Stimulated activated CD8-positive, alpha-beta memory T cell treated with anti-CD3 and anti-CD28 coated beads, Interleukin-15, amount 100 ng/mL, for 24 hours (primary cell): ENCODE measurements around the gene CCDC80.

Experiments used
- DNase-seq: peaks from one replicate; pipeline ENCODE4 v3.0.0-alpha.2; 2020; ENCODE audit warnings: low read depth

The CCDC80 gene, protein sequence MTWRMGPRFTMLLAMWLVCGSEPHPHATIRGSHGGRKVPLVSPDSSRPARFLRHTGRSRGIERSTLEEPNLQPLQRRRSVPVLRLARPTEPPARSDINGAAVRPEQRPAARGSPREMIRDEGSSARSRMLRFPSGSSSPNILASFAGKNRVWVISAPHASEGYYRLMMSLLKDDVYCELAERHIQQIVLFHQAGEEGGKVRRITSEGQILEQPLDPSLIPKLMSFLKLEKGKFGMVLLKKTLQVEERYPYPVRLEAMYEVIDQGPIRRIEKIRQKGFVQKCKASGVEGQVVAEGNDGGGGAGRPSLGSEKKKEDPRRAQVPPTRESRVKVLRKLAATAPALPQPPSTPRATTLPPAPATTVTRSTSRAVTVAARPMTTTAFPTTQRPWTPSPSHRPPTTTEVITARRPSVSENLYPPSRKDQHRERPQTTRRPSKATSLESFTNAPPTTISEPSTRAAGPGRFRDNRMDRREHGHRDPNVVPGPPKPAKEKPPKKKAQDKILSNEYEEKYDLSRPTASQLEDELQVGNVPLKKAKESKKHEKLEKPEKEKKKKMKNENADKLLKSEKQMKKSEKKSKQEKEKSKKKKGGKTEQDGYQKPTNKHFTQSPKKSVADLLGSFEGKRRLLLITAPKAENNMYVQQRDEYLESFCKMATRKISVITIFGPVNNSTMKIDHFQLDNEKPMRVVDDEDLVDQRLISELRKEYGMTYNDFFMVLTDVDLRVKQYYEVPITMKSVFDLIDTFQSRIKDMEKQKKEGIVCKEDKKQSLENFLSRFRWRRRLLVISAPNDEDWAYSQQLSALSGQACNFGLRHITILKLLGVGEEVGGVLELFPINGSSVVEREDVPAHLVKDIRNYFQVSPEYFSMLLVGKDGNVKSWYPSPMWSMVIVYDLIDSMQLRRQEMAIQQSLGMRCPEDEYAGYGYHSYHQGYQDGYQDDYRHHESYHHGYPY

DNA sequence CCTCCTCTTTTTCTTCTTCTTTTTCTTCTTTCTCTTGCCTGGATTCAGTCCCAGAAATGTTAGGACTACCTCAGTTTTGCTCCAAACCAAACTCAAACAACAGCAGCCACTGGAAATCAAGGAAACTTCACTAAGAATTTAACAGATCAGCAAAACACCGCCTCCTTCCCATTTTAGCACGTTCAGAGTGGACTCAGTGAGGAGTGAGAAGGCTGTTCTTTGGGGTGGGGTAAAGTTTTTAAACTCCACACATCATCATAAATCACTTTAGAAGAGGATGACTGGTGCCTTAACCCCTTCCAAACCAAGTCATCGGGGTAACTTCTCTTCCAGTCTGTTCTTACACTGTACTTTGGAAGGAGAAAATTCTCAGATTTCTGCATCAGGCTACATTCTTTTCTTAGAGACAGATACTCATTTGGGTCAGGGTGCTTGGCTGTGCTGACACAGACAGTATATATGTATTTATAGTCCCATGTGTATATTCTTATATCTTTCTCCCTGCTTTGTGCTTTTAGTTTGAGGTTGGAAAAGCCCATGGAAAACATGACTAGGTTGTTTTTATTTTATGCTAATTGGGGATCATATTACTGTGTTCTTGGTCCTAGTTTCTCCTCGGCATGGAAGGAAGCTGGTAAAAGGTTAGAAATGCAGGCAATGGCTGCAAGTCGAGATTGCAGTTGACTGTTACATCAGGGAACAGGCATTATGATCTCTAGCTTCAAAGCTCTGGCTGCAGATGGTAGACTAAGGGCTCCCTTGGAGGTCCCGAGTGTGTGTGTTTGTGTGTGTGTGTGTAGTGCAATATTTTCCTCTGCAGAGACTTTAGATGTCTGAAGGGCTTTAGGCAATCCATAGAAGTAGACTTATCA, at the start of gene CCDC80:
Gene CCDC80 (minus strand): TSS at position 214 of the 872 bp plus-strand sequence. CDS start 1,238 bp downstream, outside the sequence.
- DNase-seq: no peak

DNA sequence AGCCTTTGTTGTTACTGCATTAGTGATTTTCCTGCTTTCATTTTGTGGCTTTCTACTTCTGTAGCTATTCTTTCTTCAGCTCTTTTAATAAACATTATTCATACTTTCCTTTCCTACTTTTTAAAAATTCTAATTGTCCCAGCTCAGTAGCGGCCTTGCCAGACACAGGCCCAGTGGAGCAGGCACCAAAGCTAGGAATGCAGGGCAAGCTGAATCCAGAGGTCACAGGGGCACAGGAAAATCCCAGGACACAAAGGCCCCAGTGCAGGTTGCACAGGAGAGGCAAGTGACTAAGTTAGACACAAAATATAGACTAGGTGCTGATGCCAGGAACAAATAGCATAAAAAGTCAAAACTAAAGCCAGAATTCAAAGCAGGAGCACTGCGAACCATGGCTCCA, 49.0 kb upstream of the CCDC80 start:
- DNase-seq: no peak

DNA sequence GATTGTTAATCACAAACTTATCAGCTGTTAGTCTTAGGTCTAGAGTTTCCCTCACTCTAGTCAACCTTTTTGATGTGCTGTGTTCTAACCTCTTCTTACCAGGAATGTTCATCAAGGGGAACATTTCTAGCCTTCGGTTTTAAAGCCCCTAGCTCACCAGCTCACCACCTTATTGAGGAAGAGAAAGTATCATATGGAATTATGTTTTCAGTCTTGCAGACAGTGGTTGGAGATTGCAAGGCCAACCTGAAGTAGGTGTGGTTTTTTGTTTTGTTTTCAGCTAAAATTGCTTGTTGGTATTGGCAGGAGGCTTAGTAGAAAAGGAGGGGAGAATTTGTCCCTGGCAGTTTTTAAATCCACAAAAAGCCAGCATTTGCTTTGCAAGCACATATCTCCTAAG, 48.4 kb upstream of the CCDC80 start:
- DNase-seq: no peak

DNA sequence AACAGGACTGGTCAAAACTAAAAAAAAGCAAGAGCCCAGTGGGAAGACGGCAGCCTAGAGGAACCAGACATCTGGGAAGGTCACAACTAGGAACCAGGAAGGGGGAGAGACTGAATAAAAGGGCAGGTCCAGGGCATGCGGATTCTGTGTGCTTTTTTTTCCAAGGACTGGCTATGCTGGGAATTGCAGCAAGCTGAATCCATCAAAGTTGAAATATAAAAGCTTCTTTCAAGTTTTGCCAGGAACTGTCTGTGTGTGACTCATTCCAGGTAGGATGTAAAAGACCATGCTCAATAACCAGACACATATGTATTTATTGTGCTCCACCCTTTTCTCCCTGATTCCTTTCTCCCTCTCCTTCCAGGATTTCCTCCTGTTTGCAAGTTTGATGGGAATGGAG, 47.9 kb upstream of the CCDC80 start:
- DNase-seq: no peak

DNA sequence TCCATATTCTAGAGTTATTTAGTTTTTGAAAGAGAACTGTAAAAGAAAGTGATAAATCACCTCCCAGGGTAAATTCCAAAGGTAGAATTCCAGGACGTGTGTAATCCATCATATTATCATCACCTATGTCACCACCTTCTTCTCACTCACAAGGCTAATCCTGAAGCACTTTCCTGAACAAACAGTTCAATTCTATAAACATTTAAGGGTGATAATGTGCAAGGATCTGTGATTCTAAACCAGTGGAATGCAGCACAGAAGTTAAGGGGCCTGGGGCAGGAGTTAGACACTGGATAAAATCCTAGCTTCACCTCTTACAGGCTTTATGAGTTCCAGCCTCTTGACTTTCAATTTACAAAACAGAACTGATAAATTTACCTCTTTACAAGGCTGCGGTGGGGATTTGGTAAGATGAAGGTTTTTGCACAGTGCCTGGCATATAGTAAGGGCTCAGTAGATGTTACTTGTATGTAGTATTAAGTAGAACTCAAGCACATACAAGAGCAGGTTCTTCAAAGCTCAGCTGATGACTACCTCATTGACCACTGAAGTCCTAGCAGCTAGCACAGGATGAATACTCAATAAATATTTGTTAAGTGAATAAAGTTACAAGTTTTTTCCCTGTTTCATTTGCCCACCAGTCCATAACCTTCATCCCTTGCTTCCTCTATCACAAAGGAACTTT, 47.3 kb upstream of the CCDC80 start:
- DNase-seq: no peak

DNA sequence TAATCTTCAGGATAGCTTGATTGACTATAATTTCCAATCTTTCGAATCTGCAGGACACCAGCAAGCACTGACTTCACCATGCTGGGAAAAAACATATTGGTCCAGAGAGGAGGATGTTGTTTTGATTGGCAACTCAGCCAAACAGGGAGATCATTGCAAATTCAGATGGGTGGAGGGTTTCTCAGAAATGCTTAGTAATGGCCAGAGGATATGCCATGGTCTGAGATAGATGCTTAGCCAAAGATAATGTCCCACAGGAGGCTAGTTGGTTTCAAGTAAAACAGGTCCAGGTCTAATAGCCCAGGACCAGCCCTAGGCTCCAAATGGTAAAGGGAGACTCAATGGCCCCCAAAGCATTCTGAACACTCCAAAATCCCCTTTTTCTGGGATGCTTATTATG, 46.7 kb upstream of the CCDC80 start:
- DNase-seq: no peak

DNA sequence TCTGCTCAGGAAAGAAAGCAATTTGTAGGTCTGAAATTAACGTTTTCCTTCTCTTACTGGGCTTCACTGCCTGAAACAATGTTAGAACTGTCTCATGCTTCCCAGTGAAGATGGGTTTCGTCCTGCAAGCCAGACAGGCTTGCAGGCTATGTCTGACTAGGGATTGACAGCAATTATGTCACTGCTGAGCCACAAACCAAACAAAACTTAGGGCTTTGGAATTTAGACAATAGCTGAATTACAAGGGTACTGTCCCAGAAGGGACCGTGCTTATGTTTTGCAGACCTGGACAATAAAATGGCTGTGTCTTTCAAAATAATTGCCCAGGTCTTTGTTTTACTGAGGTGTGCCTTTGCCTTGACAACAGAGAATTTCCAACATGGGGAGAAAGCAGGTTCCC, 46.3 kb upstream of the CCDC80 start:
- no peak for DNase-seq

DNA sequence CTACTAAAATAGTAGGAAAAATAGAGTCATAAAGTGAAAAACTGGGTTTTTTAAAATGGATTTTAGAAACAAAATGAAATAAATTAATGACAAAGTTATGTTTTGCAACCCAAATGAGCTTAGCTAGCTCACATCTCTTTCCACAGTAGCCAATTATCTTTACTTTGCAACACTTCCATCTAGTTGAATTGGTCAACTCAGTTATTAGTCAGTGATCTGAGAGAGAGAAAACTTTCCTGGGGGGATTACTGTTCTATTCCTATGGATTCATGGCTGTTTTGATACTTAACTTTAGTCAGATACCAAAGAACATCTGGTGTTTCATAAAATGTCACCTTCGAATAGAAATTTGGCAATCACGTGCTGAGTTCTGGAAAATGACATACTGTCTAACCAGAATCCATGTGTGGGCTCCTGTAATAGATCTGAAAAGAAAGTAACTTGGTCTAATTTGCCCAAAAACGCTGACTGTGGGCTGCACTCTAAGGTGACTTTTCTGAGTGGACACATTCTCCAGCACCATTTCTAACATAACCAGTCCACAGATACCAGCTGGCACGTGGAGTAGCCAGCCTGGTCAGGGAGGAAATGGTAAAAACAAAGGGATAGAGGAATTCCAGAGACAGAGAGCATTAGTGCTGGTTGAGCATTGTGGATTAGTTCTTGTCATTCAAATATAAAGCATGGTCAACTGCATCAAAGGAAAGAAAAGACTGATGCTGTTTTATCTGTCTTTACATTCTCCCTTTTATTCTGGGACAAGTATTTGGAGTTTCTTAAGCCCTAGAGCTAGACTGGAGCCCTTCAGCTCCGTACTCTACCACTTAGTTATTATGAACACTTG, 45.2 kb upstream of the CCDC80 start:
- no peak for DNase-seq

DNA sequence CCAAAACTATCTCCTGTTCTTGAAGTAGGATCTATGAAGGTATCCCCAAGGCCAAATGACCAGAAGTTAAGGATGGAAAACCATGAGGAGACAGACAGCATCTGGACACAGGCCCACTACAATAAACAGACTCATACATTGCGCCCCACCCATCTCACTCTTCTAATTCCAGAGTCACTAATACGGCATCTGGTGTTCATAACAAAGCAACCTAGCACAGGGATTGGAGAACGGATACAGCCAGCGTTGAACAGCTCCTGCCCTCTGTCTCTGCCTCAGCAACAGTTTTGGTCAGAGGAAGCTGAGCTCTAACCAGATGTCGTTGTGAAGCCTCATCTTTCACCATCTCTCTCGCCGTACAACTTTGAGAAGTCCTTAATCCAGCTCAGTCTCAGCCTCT, 44.5 kb upstream of the CCDC80 start:
- no peak for DNase-seq

DNA sequence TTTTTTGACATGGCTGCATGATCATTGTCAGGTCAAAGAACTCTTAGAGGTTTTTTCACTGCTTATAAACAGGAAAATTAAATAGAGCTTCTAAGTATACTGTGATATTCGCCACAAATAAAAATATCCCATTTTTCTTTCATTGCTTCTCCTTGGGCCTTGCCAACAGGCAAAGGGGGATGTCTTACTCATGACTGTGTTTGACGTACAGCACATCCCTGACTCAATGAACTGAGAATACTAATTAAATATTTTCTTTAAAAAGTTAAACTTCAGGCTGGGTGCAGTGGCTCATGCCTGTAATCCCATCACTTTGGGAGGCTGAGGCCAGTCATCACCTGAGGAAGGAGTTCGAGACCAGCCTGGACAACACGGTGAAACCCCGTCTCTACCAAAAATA, 41.4 kb upstream of the CCDC80 start:
- no peak for DNase-seq

DNA sequence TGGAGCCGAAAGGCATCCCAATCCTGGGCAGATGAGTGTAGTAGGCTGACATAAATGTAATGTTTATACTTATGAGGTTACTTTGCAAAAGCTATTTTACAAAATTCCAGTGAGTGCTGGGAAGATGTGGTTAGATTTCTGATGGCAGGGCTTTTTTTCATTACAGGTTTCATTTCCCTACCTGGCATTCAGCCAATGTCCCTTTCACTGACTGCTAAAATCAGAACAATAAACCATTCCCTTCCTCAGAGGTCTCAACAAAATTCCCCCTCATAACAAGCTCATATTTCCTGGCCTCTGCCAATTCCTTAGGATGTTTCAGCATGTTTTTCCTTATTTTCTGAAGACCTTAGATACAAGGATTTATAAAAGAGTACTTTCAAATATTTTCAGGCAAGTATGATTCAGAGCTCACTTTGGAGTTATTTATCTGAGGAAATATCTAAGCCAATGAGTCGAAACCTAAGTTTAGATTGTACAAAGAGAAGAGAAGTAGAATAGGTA, 40.9 kb upstream of the CCDC80 start:
- DNase-seq: no peak

DNA sequence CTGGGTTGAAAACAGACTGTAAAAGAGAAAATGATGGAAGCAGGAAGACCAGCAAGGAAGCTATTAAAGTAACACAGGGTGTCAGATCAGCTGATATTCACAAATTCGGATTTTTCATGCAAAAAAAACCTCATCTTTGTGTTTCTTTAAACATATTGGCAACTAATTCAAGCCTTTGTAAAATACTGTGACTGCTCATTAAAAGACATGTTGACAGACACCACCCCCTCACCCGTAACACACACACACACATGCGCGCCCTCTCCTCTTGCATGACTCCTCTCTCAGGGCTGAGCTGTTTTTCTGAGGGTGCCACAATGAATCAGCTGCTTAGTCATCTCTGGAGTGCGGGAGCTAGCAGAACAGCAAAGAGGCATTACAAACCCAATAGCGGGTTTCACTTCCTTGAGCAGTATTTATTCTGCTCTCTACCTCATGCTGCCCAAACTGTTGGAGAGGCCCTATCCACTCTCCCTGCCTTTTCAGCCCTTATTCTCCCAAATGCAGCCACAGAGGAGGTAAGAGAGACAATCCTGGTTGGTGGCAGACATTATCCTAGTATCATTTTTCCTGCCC, 35.8 kb upstream of the CCDC80 start:
- DNase-seq: peak; percentile 35

DNA sequence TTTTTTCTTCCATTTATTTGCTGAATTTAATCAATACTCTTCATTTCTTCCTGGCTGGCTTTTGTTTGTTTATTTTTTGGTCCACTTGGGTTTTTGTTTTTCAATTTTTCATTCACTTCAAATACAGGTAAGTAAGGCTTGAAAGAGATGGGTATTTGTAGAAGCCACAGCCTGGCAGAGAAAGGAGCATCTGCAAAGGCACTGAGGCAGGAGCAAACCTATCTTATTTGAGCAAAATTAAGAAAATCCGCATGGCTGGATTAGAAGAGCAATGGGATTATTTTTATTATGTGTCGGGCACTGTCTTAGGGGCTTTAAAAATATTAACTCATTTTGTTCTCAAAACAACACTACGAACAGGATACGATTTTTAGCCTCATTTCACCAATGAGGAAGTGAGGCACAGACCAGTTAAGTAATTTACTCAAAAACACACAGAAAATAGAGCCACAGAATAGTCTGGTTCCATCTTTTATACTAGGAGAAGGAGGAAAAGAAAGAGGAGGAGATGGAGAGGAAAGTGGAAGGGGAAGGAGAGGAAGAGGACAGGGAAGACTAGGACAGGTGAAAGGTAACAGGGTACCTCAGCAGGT, 35.1 kb upstream of the CCDC80 start:
- no peak for DNase-seq

DNA sequence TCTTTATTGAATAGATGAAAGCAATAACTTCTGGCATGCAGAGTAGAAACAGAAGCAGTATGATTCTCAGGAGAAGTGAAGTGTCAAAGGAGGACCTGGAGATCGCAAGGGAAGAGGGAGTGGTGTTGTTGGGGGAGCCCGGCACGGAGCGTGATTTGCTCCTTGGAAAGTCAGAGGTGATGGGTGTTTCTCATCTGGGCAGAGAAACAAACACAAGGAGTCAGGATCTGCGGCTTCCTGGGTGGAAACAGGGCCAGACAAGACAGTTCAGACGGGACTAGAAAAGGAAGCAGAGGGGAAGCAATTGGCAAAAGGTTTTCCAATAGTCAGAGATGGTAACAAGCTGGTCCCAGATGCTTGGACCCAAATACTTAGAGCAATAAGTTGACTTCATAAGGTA, 34.4 kb upstream of the CCDC80 start:
- no peak for DNase-seq

DNA sequence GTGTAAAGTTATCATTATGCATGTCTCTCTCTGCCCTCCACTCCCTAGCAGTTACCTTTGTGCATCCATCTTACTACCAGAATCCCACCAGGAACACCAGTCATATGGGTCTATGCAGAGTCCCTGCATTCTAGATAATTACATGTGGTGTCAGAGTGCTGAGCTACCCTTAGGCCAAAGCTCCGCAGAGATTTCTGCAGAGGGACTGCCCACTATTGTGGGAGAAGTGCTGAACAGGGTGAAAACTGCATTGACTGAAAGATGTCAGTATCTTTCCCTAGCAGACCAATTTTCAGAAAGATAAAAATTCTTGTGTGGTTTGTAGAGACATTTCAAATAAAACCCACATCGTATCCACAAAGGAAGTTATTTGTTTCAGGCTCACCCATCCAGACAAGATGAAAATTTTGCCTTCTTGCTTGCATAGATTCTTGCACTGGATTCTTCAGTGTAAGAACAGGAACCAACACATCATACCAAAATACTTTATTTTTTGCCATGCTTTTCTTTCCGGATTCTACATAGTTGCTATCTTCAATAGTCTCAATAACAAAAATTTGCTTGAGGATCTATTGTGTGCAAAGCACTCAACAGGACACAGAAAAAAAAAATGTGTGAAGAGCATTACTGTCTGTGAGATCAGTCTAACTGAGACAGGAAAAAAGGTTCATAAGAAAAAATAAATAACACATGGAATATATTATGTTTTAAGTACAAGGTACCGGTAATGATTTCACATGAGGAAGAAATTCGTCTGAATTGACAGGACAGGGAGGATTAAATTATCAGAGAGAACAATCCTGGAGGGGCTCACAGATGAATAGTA, 32.0 kb upstream of the CCDC80 start:
- no peak for DNase-seq

DNA sequence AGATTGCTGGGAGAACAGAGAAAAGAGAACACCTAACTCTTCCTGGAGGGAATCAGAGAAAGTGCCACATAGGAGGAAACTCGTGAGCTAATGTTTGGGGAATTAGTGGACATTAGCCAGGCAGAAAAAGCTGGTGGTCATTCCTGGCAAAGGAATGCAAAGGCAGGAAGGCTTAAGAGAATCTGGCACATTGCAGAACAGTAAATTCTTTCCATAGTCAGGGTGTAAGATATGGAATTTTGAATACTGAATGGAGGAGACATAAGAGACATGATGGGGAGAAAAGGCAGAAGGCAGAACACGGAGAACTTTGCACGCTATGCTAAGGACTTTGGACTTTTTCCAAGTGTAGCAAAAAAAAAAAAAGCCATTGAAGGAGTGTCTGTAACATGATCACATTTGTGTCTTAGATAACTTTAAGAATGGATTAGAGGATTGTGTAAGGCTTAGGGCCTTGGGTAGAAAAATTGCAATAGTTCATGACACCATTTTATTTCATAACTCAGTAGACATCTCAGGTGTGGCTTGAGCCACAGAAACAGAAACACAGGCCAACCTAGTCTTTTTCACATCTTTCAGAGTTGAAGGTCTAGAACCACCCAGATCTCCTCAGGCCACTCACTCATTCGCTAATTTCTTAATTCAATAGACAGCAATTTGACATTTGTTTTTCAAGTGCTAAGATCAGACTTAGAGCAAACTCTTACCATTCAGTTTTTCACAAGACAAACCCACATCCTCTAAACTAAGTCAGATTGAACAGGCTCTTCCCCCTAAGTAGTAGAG, 31.2 kb upstream of the CCDC80 start:
- no peak for DNase-seq

DNA sequence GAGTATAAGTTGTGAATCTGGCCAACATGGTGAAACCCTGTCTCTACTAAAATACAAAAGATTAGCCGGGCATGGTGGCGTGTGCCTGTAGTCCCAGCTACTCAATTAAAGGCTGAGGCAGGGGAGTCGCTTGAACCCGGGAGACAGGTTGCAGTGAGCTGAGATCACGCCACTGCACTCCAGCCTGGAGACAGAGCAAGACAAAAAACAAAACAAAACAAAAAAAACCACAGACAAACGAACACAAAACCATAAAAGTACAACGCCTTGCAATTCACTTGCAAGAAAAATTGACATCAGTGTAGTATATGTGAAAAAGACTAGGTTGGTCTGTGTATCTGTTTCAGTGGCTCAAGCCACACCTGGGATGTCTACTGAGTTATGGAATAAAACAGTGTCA, 29.9 kb upstream of the CCDC80 start:
- no peak for DNase-seq

DNA sequence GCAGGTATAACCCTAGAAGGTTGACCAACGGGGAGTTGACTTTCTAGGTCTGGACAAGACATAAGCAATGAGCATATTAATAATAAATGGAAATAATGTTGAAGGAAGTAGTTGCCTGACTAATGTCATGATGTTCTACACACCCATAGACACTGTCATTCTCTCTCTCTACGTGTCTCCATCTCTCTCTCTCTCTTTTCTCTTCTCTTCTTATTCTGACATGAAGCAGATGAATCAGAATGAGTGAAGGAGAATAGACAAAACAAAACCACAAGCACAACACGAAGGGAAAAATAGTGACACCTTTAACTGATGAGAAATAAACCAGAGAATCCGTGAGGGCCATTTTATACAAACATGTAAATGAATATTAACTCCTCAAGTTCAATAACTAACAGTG, 26.7 kb upstream of the CCDC80 start:
- no peak for DNase-seq
